ENCODE data around the gene PARPBP. TPM values are rescaled to one million over a fixed set of nuclear protein-coding genes. Genes with fewer than 3 reads are reported as not detected.

The PARPBP gene
- total RNA-seq, 4 donors from 2014 or later: 0.26 to 26.8 (median 1.2) TPM

- H3K4me3 ChIP-seq: no peak overlapping the region
- intact Hi-C loops (cut with DNase I; ENCODE audit: low total_unique reads): no loop called here
Observed at GRCh38 chr12:102095677-102096263, 24.2 kb upstream of the PARPBP start.

GRCh38 chr12:102096855-102097254 lies 23.1 kb upstream of the PARPBP start:
- Histone ChIP-seq H3K27ac (no peak overlapping the region), H3K4me1 (no peaks in the 10 kb centered on the region), H3K36me3 (no peaks in the 10 kb centered on the region), H3K9me3 (no peaks in the 10 kb centered on the region), H3K27me3 (no peaks in the 10 kb centered on the region), H3K4me3 (no peak overlapping the region)
- no peak for TF ChIP-seq CTCF (IDR thresholded peaks at IDR 0.05)
- TF ChIP-seq POLR2A (IDR thresholded peaks at IDR 0.05): no peak
- no peak for DNase-seq
- intact Hi-C loops (cut with DNase I; ENCODE audit: low total_unique reads): no loop called here

More at GRCh38 chr12:102095677-102096263, 24.2 kb upstream of the PARPBP start:
- no peak for DNase-seq
- Histone ChIP-seq H3K4me1 (no peaks in the 10 kb centered on the region), H3K9me3 (no peaks in the 10 kb centered on the region), H3K36me3 (no peaks in the 10 kb centered on the region), H3K27me3 (no peaks in the 10 kb centered on the region), H3K27ac (no peak overlapping the region)
- TF ChIP-seq CTCF (IDR thresholded peaks at IDR 0.05) (peak in 2 of 4 experiments; percentile 14 to 19), POLR2A (IDR thresholded peaks at IDR 0.05) (no peak)

- Histone ChIP-seq H3K4me3 (no peak overlapping the region), H3K27me3 (no peaks in the 10 kb centered on the region), H3K36me3 (no peaks in the 10 kb centered on the region), H3K27ac (no peak overlapping the region), H3K4me1 (no peaks in the 10 kb centered on the region), H3K9me3 (no peaks in the 10 kb centered on the region)
- DNase-seq: no peak
- no peak for TF ChIP-seq POLR2A (IDR thresholded peaks at IDR 0.05)
- no peak for TF ChIP-seq CTCF (IDR thresholded peaks at IDR 0.05)
- intact Hi-C loops (cut with DNase I; ENCODE audit: low total_unique reads): no loop called here
Observed at GRCh38 chr12:102106905-102107304, 13.1 kb upstream of the PARPBP start.

- no peaks in the 10 kb centered on the region for H3K36me3 ChIP-seq
- H3K9me3 ChIP-seq: no peaks in the 10 kb centered on the region
- TF ChIP-seq POLR2A (IDR thresholded peaks at IDR 0.05) (no peak), CTCF (IDR thresholded peaks at IDR 0.05) (no peak)
- DNase-seq: no peak
- H3K4me1 ChIP-seq: no peaks in the 10 kb centered on the region
- H3K27ac ChIP-seq: no peak overlapping the region
- H3K4me3 ChIP-seq: no peak overlapping the region
- no peaks in the 10 kb centered on the region for H3K27me3 ChIP-seq
- intact Hi-C loops (cut with DNase I; ENCODE audit: low total_unique reads): no loop called here
Observed at GRCh38 chr12:102107970-102108369, 12.0 kb upstream of the PARPBP start.

- TF ChIP-seq CTCF (IDR thresholded peaks at IDR 0.05) (no peak), POLR2A (IDR thresholded peaks at IDR 0.05) (no peak)
- no peak for DNase-seq
- H3K9me3 ChIP-seq: no peaks in the 10 kb centered on the region
- H3K27me3 ChIP-seq: no peaks in the 10 kb centered on the region
- no peak overlapping the region for H3K4me3 ChIP-seq
- intact Hi-C loops (cut with DNase I; ENCODE audit: low total_unique reads): no loop called here
- no peak overlapping the region for H3K27ac ChIP-seq
- no peaks in the 10 kb centered on the region for H3K36me3 ChIP-seq
- H3K4me1 ChIP-seq: no peaks in the 10 kb centered on the region
Observed at GRCh38 chr12:102110782-102111181, 9.2 kb upstream of the PARPBP start.

Measured in uterus (tissue), 4 donors.